MM.1S (cell line): ENCODE measurements around the gene PLXNA4.

Experiments used
- DNase-seq: peaks from one replicate; pipeline ENCODE4 v3.0.0-alpha.2; 2015
- H2AFZ ChIP-seq: fragments of 300-600 bp; sonication (generic); 2 replicates; pipeline ENCODE4 v1.6.0; 2016; ENCODE audit warnings: antibody characterized with exemption, low read length
- H3F3A ChIP-seq: fragments of 300-600 bp; sonication (generic); 2 replicates; pipeline ENCODE4 v1.6.1; 2016; ENCODE audit warnings: mild to moderate bottlenecking, antibody characterized with exemption, low read length, moderate library complexity, mixed read lengths; ENCODE audit not compliant: insufficient read depth
- H3K27ac ChIP-seq: fragments of 300-600 bp; sonication (generic); 2 replicates; pipeline ENCODE4 v1.5.1; 2016; ENCODE audit warnings: mild to moderate bottlenecking, low read length
- H3K27me3 ChIP-seq: fragments of 300-600 bp; sonication (generic); replicated peaks from 2 replicates; pipeline ENCODE4 v1.6.0; 2016; ENCODE audit warnings: low read length; ENCODE audit not compliant: insufficient read depth
- H3K36me3 ChIP-seq: fragments of 300-600 bp; sonication (generic); replicated peaks from 2 replicates; pipeline ENCODE4 v1.6.1; 2016; ENCODE audit warnings: mild to moderate bottlenecking, low read length, mixed read lengths; ENCODE audit not compliant: insufficient read depth
- H3K4me1 ChIP-seq: fragments of 300-600 bp; sonication (generic); 2 replicates; pipeline ENCODE4 v1.6.1; 2016; ENCODE audit warnings: low read length, mixed read lengths
- H3K4me2 ChIP-seq: fragments of 300-600 bp; sonication (generic); 2 replicates; pipeline ENCODE4 v1.6.0; 2016; ENCODE audit warnings: low read depth, low read length
- H3K4me3 ChIP-seq: fragments of 300-600 bp; sonication (generic); 2 replicates; pipeline ENCODE4 v1.5.1; 2016; ENCODE audit warnings: low read length, mixed read lengths
- H3K79me2 ChIP-seq: fragments of 300-600 bp; sonication (generic); 2 replicates; pipeline ENCODE4 v1.6.1; 2016; ENCODE audit warnings: mixed run types, low read length, mixed read lengths
- H3K9ac ChIP-seq: fragments of 300-600 bp; sonication (generic); 2 replicates; pipeline ENCODE4 v1.6.1; 2016; ENCODE audit warnings: low read length, mixed read lengths
- H3K9me2 ChIP-seq: fragments of 300-600 bp; sonication (generic); replicated peaks from 2 replicates; pipeline ENCODE4 v1.6.1; 2016; ENCODE audit warnings: mild to moderate bottlenecking, low read length, mixed read lengths; ENCODE audit not compliant: insufficient read depth
- H3K9me3 ChIP-seq: fragments of 300-600 bp; sonication (generic); replicated peaks from 2 replicates; pipeline ENCODE4 v1.6.1; 2016; ENCODE audit warnings: mild to moderate bottlenecking, low read length, mixed read lengths; ENCODE audit not compliant: insufficient read depth
- H4K20me1 ChIP-seq: fragments of 300-600 bp; sonication (generic); 2 replicates; pipeline ENCODE4 v1.6.1; 2016; ENCODE audit warnings: mild to moderate bottlenecking, low read length, moderate library complexity, mixed read lengths; ENCODE audit not compliant: insufficient read depth
- EZH2 ChIP-seq: fragments of 300-600 bp; sonication (generic); optimal IDR thresholded peaks from 2 replicates; pipeline ENCODE3; 2017; ENCODE audit warnings: low read depth, mild to moderate bottlenecking, antibody characterized with exemption, low read length, mixed read lengths
- EZH2phosphoT487 ChIP-seq: fragments of 300-600 bp; sonication (generic); IDR thresholded peaks from 2 replicates; pipeline ENCODE4 v1.6.1; 2018; ENCODE audit warnings: antibody characterized with exemption, low read length
- TF ChIP-seq, protein P1 (sequence below): fragments of 300-600 bp; sonication (generic); IDR thresholded peaks from 2 replicates; pipeline ENCODE4 v1.5.1; 2016; ENCODE audit warnings: antibody characterized with exemption, low read length, mixed read lengths

The PLXNA4 gene

DNA sequence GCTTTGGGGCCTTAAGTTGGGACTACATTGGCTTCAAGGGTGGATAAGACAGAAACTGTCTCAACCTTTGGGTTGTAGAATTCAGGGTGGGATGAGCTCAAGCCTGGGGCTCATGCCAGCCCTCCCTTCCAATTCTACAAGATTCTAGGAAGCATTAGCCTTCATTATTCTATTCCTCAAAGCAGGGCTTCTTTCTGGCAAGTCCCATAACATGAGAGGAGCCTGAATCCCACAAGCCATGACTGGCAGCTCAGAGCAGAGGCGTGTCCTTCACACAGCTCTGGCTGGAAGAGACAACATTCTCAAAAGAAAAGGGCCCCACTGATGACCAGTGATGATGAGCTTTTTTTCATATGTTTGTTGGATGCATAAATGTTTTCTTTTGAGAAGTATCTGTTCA is 187.6 kb downstream of the PLXNA4 start:
- Histone ChIP-seq H3K27me3 (no peaks in the 10 kb centered on the region), H4K20me1 (no peaks in the 10 kb centered on the region)

DNA sequence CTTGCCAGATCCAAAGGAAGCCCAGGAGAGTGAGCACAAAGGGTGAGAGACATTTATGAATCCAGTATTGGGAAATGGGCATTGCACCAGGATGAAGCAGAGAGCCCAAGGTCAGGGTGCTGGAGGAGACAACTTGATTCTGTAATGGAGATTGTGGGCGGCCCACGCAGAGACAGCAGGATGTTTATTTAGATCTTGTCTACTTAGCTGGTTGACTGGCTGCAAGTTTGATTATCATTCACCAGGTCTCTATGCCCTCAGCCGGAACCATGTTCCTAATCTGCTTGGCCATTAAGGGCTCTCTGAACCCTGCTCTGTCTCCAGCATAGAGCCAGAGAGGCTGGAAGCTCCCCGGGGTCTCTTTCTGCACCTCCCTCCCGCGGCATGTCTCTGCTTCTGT is 188.7 kb downstream of the PLXNA4 start:
- DNase-seq, result no peak
- H3K27ac ChIP-seq, result no peak overlapping the region
- no peak overlapping the region for H2AFZ ChIP-seq
- H3K27me3 ChIP-seq, result no peaks in the 10 kb centered on the region
- TF ChIP-seq EZH2, result no peak
- TF ChIP-seq, protein P1, sequence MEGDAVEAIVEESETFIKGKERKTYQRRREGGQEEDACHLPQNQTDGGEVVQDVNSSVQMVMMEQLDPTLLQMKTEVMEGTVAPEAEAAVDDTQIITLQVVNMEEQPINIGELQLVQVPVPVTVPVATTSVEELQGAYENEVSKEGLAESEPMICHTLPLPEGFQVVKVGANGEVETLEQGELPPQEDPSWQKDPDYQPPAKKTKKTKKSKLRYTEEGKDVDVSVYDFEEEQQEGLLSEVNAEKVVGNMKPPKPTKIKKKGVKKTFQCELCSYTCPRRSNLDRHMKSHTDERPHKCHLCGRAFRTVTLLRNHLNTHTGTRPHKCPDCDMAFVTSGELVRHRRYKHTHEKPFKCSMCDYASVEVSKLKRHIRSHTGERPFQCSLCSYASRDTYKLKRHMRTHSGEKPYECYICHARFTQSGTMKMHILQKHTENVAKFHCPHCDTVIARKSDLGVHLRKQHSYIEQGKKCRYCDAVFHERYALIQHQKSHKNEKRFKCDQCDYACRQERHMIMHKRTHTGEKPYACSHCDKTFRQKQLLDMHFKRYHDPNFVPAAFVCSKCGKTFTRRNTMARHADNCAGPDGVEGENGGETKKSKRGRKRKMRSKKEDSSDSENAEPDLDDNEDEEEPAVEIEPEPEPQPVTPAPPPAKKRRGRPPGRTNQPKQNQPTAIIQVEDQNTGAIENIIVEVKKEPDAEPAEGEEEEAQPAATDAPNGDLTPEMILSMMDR, result no peak
- no peak for TF ChIP-seq EZH2phosphoT487
- H4K20me1 ChIP-seq, result no peaks in the 10 kb centered on the region
- no peaks in the 10 kb centered on the region for H3F3A ChIP-seq
- H3K4me1 ChIP-seq, result no peaks in the 10 kb centered on the region
- no peaks in the 10 kb centered on the region for H3K9me2 ChIP-seq
- no peaks in the 10 kb centered on the region for H3K9me3 ChIP-seq
- H3K4me2 ChIP-seq, result no peak overlapping the region
- H3K79me2 ChIP-seq, result no peaks in the 10 kb centered on the region
- H3K9ac ChIP-seq, result no peak overlapping the region
- H3K36me3 ChIP-seq, result no peaks in the 10 kb centered on the region
- H3K4me3 ChIP-seq, result no peak overlapping the region

More for the DNA sequence above, 187.6 kb downstream of the PLXNA4 start:
- no peaks in the 10 kb centered on the region for H3K9me2 ChIP-seq
- no peaks in the 10 kb centered on the region for H3K79me2 ChIP-seq
- no peaks in the 10 kb centered on the region for H3K36me3 ChIP-seq
- H2AFZ ChIP-seq, result no peak overlapping the region
- no peak overlapping the region for H3K4me2 ChIP-seq
- H3K9me3 ChIP-seq, result no peaks in the 10 kb centered on the region
- no peak overlapping the region for H3K9ac ChIP-seq
- no peak overlapping the region for H3K4me3 ChIP-seq
- H3F3A ChIP-seq, result no peaks in the 10 kb centered on the region
- DNase-seq, result no peak
- no peak overlapping the region for H3K27ac ChIP-seq
- TF ChIP-seq EZH2phosphoT487 (no peak), EZH2 (no peak)
- TF ChIP-seq, protein P1, result no peak
- no peaks in the 10 kb centered on the region for H3K4me1 ChIP-seq

DNA sequence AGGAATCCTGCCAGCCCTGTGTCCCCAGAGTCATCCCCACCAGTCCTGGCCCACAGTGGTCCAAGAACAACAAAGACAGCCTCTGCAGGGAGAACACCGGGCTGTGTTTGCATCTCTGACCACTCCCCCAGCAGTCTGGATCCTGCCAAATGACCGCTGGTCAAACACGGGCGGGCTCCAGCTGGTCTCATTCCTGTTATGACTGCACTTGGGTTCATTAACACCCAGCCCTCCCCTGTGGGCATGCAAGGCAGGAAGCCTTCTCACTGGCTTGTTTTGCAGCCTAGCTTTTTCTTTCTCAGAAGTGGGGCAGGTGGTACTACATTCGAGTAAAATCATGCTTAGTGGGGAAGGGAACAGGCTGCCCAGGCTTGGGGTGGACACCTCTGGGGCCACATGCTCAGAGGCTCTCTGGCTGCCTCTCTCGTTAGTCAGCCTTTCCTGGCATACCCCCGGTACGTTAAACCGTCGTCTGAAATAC is 190.0 kb downstream of the PLXNA4 start:
- no peaks in the 10 kb centered on the region for H3K9me2 ChIP-seq
- no peaks in the 10 kb centered on the region for H3K9me3 ChIP-seq
- H3K4me3 ChIP-seq, result no peak overlapping the region
- H2AFZ ChIP-seq, result no peak overlapping the region
- H3K27me3 ChIP-seq, result no peaks in the 10 kb centered on the region
- H3K9ac ChIP-seq, result no peak overlapping the region
- H3K4me2 ChIP-seq, result no peak overlapping the region
- TF ChIP-seq, protein P1, result no peak
- TF ChIP-seq EZH2phosphoT487, result no peak
- H3K27ac ChIP-seq, result no peak overlapping the region
- no peaks in the 10 kb centered on the region for H3K36me3 ChIP-seq
- H4K20me1 ChIP-seq, result no peaks in the 10 kb centered on the region
- DNase-seq, result no peak
- H3K4me1 ChIP-seq, result no peaks in the 10 kb centered on the region
- H3F3A ChIP-seq, result no peaks in the 10 kb centered on the region
- no peaks in the 10 kb centered on the region for H3K79me2 ChIP-seq
